Measurements from ENCODE around the gene GJB5.

DNA sequence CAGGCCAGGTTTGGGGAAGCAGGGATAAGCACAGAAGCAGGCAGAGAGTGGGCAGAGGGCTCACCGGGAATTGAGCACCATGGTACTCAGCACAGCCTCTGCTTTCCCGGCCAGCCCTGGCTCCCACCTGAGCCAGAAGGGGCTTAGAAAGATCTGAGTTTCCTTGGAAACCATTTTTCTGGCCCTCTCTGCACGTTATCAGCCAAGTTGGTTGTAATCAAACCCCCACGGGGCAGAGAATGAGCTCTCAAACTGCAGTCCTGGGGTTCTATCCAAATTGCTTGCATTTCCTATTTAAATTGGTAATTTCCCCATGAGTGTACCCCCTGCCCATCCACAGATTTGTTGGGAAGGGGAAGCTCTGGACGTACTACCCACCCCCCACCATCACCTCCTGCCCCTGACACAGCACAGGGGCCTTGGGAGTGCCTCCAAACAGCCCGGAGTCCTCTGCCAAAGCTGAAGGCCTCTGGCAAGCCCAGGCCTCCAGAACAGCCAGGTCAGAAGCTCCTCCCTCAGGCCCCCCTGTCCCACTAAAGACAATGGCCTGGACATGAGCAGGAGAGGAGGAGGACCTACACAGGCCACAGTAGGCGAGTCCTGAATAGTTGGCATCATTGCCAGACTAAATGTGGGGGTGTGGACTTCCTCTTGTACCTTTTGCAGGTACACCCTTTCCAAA lies 42.7 kb upstream of the GJB5 start:
- no peak for TF ChIP-seq CTCF (conservative IDR thresholded peaks at IDR 0.05)
- TF ChIP-seq EZH2 (IDR thresholded peaks at IDR 0.05; ENCODE audit: low read depth) = no peak
